ENCODE results near the gene RRAS. TPM values are rescaled to one million over a fixed set of nuclear protein-coding genes. Genes with fewer than 3 reads are reported as not detected.

RRAS gene
- polyA plus RNA-seq, 1 experiment = 64.2 TPM

DNA sequence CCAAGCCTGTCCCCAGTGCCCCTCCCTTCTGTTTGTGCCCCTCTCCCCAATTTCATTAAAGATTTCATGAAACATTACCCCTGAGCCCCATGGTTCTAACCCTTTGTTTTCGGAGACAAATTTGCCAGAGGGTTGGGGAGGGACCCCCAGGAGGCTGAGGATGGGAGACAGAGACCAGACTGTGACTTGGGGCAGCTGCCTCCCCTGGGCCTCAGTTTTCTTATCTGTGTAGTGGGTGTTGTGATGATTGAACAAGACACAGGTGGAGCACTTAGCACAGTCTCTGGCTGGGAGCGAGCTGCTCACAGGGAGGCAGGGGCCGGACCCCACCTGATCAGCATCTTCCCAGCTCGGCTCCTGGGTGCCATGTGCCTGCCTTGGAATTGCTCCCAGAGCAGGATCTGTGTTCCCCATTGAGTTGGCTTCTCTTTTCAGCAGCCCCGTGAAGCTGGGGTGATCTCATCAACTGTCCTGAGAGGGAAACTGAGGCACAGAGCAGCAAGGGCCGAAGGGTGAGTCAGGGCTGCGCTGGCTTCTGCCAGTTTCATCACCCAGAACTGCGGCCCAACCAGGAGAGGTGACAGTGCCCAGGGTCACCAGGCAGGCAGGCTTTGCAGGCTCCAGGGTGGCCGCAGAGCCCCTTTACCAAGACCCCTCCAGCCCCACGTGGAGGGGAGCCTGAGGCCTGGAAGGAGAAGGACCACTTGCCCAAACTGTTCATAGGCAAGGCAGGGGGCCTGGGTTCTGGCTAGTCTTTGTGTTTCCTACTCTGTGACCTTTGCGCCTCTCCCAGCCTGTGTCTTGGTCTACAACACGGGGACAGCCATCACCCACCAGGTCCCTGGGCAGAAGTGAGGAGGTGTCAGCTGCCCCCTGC lies 18.9 kb upstream of the RRAS start:
- Histone ChIP-seq H3K27me3 (ENCODE audit: control insufficient read depth, insufficient read depth, low read length) (no peaks in the 10 kb centered on the region), H3K9me3 (ENCODE audit: control insufficient read depth, insufficient read depth, low read length) (no peaks in the 10 kb centered on the region), H3K4me3 (ENCODE audit: low read depth, low read length) (no peak overlapping the region), H3K27ac (ENCODE audit: low read depth, low read length) (no peak overlapping the region)
- ChIA-PET POLR2A (no interaction called here), CTCF (no interaction called here)
- TF ChIP-seq, protein P1, sequence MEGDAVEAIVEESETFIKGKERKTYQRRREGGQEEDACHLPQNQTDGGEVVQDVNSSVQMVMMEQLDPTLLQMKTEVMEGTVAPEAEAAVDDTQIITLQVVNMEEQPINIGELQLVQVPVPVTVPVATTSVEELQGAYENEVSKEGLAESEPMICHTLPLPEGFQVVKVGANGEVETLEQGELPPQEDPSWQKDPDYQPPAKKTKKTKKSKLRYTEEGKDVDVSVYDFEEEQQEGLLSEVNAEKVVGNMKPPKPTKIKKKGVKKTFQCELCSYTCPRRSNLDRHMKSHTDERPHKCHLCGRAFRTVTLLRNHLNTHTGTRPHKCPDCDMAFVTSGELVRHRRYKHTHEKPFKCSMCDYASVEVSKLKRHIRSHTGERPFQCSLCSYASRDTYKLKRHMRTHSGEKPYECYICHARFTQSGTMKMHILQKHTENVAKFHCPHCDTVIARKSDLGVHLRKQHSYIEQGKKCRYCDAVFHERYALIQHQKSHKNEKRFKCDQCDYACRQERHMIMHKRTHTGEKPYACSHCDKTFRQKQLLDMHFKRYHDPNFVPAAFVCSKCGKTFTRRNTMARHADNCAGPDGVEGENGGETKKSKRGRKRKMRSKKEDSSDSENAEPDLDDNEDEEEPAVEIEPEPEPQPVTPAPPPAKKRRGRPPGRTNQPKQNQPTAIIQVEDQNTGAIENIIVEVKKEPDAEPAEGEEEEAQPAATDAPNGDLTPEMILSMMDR (IDR thresholded peaks at IDR 0.05; ENCODE audit: low read depth, low read length) = no peak
- DNase-seq (ENCODE audit: low read depth, low spot score) = no peak

DNA sequence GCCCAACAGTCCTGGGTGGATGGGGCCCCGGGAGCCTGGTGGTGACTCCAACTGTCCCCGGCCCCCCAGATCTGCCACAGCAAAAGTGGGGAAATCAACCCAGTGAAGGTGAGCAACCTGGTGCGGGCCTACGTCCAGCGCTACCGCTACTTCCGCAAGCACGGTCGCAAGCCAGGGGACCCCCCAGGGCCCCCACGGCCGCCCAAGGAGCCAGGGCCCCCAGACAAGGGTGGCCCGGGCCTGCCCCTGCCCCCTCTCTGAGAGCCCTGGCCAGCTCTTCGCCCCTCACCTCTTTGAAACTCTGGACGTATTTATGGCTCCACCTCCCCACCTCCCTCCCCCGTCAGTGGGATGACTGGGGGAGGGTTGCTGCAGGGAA lies 18.2 kb upstream of the RRAS start:
- TF ChIP-seq, protein P1 (IDR thresholded peaks at IDR 0.05; ENCODE audit: low read depth, low read length) = no peak
- Histone ChIP-seq H3K27ac (ENCODE audit: low read depth, low read length) (no peak overlapping the region), H3K9me3 (ENCODE audit: control insufficient read depth, insufficient read depth, low read length) (no peaks in the 10 kb centered on the region), H3K27me3 (ENCODE audit: control insufficient read depth, insufficient read depth, low read length) (no peaks in the 10 kb centered on the region), H3K4me3 (ENCODE audit: low read depth, low read length) (no peak overlapping the region)
- ChIA-PET POLR2A (no interaction called here), CTCF (no interaction called here)
- no peak for DNase-seq (ENCODE audit: low read depth, low spot score)

DNA sequence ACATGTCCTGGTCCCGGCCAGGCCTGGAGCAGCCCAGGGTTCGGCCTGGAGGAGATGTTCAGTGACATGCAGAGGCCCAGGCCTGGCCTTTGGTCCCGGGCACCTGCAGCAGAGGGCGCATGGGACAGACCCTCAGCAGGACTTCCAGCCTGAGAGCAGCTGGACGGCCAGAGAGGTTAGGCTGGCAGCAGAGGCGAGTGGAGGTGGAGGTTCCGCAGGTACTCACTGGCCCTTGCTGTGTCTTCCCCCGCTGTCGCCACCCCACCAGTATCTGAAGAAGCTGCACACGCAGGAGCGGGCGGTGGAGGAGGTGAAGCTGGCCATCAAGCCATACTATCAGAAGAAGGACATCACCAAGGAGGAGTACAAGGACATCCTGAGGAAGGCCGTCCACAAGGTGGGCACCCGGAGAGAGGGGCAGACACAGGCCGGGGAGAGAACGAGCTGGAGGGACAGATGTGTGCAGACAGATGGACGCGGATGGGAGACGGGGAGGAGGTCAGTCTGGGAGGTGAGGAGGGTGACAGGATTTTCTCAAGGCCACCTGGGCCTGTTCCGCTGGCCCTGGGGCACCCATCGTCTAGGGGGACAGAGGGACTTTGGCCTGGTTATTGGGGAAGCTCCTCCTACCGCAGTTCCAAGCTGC lies 17.7 kb upstream of the RRAS start:
- H3K4me3 ChIP-seq (ENCODE audit: low read depth, low read length) = no peak overlapping the region
- no peak overlapping the region for H3K27ac ChIP-seq (ENCODE audit: low read depth, low read length)
- no peaks in the 10 kb centered on the region for H3K9me3 ChIP-seq (ENCODE audit: control insufficient read depth, insufficient read depth, low read length)
- ChIA-PET POLR2A (no interaction called here), CTCF (no interaction called here)
- no peaks in the 10 kb centered on the region for H3K27me3 ChIP-seq (ENCODE audit: control insufficient read depth, insufficient read depth, low read length)
- no peak for DNase-seq (ENCODE audit: low read depth, low spot score)
- TF ChIP-seq, protein P1 (IDR thresholded peaks at IDR 0.05; ENCODE audit: low read depth, low read length) = no peak

DNA sequence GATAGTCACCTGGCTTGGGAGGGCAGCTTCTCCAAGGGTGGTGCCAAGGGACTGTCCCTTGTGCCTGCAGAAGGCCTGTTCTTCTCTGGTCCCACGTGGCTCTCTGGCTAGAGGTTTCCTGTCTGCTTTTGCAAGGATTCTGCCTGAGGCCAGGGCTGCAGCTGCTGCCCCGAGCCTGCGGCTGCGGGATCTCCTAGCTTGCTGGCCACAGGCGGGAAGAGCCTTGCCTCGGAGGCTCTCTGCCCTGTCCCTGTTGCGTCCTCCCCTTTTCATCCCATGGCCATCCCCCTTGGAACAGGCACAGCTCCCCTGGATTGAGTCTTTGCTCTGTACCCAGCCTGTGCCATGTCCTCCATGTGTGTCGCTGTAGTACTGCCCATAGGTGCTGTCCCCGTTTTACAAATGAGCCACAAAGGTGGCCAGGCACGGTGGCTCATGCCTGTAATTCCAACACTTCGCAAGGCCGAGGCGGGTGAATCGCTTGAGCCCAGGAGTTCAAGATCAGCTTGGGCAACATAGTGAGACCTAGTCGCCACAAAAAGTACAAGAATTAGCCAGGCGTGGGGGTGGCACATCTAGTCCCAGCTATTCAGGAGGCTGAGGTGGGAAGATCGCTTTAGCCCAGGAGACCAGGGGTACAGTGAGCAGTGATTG lies 16.6 kb upstream of the RRAS start:
- Histone ChIP-seq H3K4me3 (ENCODE audit: low read depth, low read length) (no peak overlapping the region), H3K27ac (ENCODE audit: low read depth, low read length) (no peak overlapping the region), H3K27me3 (ENCODE audit: control insufficient read depth, insufficient read depth, low read length) (no peaks in the 10 kb centered on the region), H3K9me3 (ENCODE audit: control insufficient read depth, insufficient read depth, low read length) (no peaks in the 10 kb centered on the region)
- TF ChIP-seq, protein P1 (IDR thresholded peaks at IDR 0.05; ENCODE audit: low read depth, low read length) = no peak
- no peak for DNase-seq (ENCODE audit: low read depth, low spot score)
- CTCF ChIA-PET = interaction anchor here (0.8 kb wide), 1 partner anchor 16 kb away, joined by 3 read pairs; no protein-coding TSS in a partner anchor
- POLR2A ChIA-PET = no interaction called here

All from AG04450 (cell line).